Measurements from ENCODE around the gene PRIMPOL.
A peak's percentile ranks its signal among the peaks of the same experiment; 100 is the strongest.

The PRIMPOL gene

GRCh38 chr4:184689681-184690080, 40.1 kb downstream of the PRIMPOL start:
- Histone ChIP-seq H3K27me3 (ENCODE audit: insufficient read depth, low read length) (no peaks in the 10 kb centered on the region), H3K14ac (ENCODE audit: low read length) (no peak overlapping the region), H3K23ac (ENCODE audit: low read length) (no peak overlapping the region), H3K9me3 (ENCODE audit: insufficient read depth, low read depth, low read length) (no peaks in the 10 kb centered on the region), H4K8ac (ENCODE audit: low read depth, low read length) (no peak overlapping the region), H3K36me3 (ENCODE audit: control insufficient read depth in 1 of 2, insufficient read depth in 2 of 2, low read length in 2 of 2) (peaks cover 0 to 6% of the 10 kb centered on the region in 2 experiments), H3K18ac (ENCODE audit: low read length) (no peak overlapping the region), H3K4me2 (ENCODE audit: low read length) (no peak overlapping the region), H3K79me1 (ENCODE audit: low read length) (no peaks in the 10 kb centered on the region), H3K4ac (ENCODE audit: low read depth, low read length) (no peak overlapping the region), H3K9ac (ENCODE audit: low read length) (no peak overlapping the region), H2BK5ac (ENCODE audit: low read depth, low read length, poor library complexity) (no peak overlapping the region), H3K27ac (ENCODE audit: low read depth, low read length) (no peak overlapping the region), H4K91ac (ENCODE audit: low read depth, low read length) (no peak overlapping the region), H2AK5ac (ENCODE audit: low read length) (no peak overlapping the region), H2BK120ac (ENCODE audit: insufficient read depth, low read length, poor library complexity) (no peak overlapping the region), H3K79me2 (ENCODE audit: control insufficient read depth, insufficient read depth, low read length, poor library complexity) (no peaks in the 10 kb centered on the region), H4K12ac (ENCODE audit: low read depth, low read length) (no peak overlapping the region), H3K4me3 (ENCODE audit: low read depth, low read length) (no peak overlapping the region), H2BK12ac (ENCODE audit: low read length) (no peak overlapping the region), H2AFZ (ENCODE audit: insufficient read depth, low read length, poor library complexity) (no peak overlapping the region), H3K4me1 (ENCODE audit: control insufficient read depth in 1 of 2, insufficient read depth in 2 of 2, low read length in 2 of 2) (peaks cover 0 to 4% of the 10 kb centered on the region in 2 experiments)
- DNase-seq = peak in 1 of 2 donors; percentile 20
- no CpG with 5 or more reads among the region's 5 CpGs for WGBS (ENCODE audit: extremely low coverage, insufficient coverage, insufficient read length)

GRCh38 chr4:184693056-184693455, 43.5 kb downstream of the PRIMPOL start:
- Histone ChIP-seq H3K4me2 (ENCODE audit: low read length) (no peak overlapping the region), H2AK5ac (ENCODE audit: low read length) (no peak overlapping the region), H2AFZ (ENCODE audit: insufficient read depth, low read length, poor library complexity) (no peak overlapping the region), H3K23ac (ENCODE audit: low read length) (no peak overlapping the region), H3K79me2 (ENCODE audit: control insufficient read depth, insufficient read depth, low read length, poor library complexity) (no peaks in the 10 kb centered on the region), H3K18ac (ENCODE audit: low read length) (no peak overlapping the region), H4K8ac (ENCODE audit: low read depth, low read length) (no peak overlapping the region), H2BK5ac (ENCODE audit: low read depth, low read length, poor library complexity) (no peak overlapping the region), H3K9ac (ENCODE audit: low read length) (no peak overlapping the region), H4K91ac (ENCODE audit: low read depth, low read length) (no peak overlapping the region), H3K36me3 (ENCODE audit: control insufficient read depth in 1 of 2, insufficient read depth in 2 of 2, low read length in 2 of 2) (peaks cover 4 to 8% of the 10 kb centered on the region in 2 experiments), H3K14ac (ENCODE audit: low read length) (no peak overlapping the region), H3K4me3 (ENCODE audit: low read depth, low read length) (no peak overlapping the region), H3K27ac (ENCODE audit: low read depth, low read length) (no peak overlapping the region), H3K4ac (ENCODE audit: low read depth, low read length) (no peak overlapping the region), H2BK120ac (ENCODE audit: insufficient read depth, low read length, poor library complexity) (no peak overlapping the region), H3K79me1 (ENCODE audit: low read length) (no peaks in the 10 kb centered on the region), H2BK12ac (ENCODE audit: low read length) (no peak overlapping the region), H3K9me3 (ENCODE audit: insufficient read depth, low read depth, low read length) (no peaks in the 10 kb centered on the region), H4K12ac (ENCODE audit: low read depth, low read length) (no peak overlapping the region), H3K27me3 (ENCODE audit: insufficient read depth, low read length) (no peaks in the 10 kb centered on the region), H3K4me1 (ENCODE audit: control insufficient read depth in 1 of 2, insufficient read depth in 2 of 2, low read length in 2 of 2) (peaks cover 0 to 4% of the 10 kb centered on the region in 2 experiments)
- DNase-seq = no peak
- WGBS (ENCODE audit: extremely low coverage, insufficient coverage, insufficient read length) = no CpG with 5 or more reads among the region's 5 CpGs

DNA sequence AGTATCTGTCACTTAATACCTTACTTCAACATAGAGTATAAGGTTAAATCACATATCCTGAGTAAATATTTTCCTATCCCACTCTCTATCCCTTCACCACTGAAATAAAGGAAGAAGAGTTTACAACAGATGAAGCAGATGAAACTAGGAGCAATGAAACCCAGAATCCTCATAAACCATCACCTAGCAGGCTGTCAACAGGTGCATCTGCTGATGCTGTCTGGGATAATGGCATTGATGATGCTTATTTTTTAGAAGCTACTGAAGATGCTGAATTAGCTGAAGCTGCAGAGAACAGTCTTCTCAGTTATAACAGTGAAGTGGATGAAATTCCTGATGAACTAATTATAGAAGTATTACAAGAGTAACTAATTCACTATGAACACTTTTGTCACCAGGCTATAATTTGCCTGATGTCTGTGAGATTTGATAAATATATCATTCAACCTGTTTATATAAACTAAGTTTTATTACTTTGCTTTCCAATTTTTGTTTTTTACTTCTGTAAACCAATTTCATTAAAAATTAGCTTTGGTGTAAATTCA, 44.9 kb downstream of the PRIMPOL start:
- Histone ChIP-seq H4K91ac (ENCODE audit: low read depth, low read length) (no peak overlapping the region), H3K4ac (ENCODE audit: low read depth, low read length) (no peak overlapping the region), H2BK5ac (ENCODE audit: low read depth, low read length, poor library complexity) (no peak overlapping the region), H2BK12ac (ENCODE audit: low read length) (no peak overlapping the region), H2AK5ac (ENCODE audit: low read length) (no peak overlapping the region), H2AFZ (ENCODE audit: insufficient read depth, low read length, poor library complexity) (no peak overlapping the region), H3K4me2 (ENCODE audit: low read length) (no peak overlapping the region), H4K8ac (ENCODE audit: low read depth, low read length) (no peak overlapping the region), H3K9me3 (ENCODE audit: insufficient read depth, low read depth, low read length) (no peaks in the 10 kb centered on the region), H3K14ac (ENCODE audit: low read length) (no peak overlapping the region), H3K27me3 (ENCODE audit: insufficient read depth, low read length) (no peaks in the 10 kb centered on the region), H3K4me3 (ENCODE audit: low read depth, low read length) (no peak overlapping the region), H3K79me2 (ENCODE audit: control insufficient read depth, insufficient read depth, low read length, poor library complexity) (no peaks in the 10 kb centered on the region), H3K18ac (ENCODE audit: low read length) (no peak overlapping the region), H3K23ac (ENCODE audit: low read length) (no peak overlapping the region), H3K9ac (ENCODE audit: low read length) (no peak overlapping the region), H4K12ac (ENCODE audit: low read depth, low read length) (no peak overlapping the region), H3K79me1 (ENCODE audit: low read length) (no peaks in the 10 kb centered on the region), H3K27ac (ENCODE audit: low read depth, low read length) (no peak overlapping the region), H3K36me3 (ENCODE audit: control insufficient read depth in 1 of 2, insufficient read depth in 2 of 2, low read length in 2 of 2) (peaks cover 4 to 8% of the 10 kb centered on the region in 2 experiments), H3K4me1 (ENCODE audit: control insufficient read depth in 1 of 2, insufficient read depth in 2 of 2, low read length in 2 of 2) (no peaks in the 10 kb centered on the region), H2BK120ac (ENCODE audit: insufficient read depth, low read length, poor library complexity) (no peak overlapping the region)
- DNase-seq = no peak

DNA sequence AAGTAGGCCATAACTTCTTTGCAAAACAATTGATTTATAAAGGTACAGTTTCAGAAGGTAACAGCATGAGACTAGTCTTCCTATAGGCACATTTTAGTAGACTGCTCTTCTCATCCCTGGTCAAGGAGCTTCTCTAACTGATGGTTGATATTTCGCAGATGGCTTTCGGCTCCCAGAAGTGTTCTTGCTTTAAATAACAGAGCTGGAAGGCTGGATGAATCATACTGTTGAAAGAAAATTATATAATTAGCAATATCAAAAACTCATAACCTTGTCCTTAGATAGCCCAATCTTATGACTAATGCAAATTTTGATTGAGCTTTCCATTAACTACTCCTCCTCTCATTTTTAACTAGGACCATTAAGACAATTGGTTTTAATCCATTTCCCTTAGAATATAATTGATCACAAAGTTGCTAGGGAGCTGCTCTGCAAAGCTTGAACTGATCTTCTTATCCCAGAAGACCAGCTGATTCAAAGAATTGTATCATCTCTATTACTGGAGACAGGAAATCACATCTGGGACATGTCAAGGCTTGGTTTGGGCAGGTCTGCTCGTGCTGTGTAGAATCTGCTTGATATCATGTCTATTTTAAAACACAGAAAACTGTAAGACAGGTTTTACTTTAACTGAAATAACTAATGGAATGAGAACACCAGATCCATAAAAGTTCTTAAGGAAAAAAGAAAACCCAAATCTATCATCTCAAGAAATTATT, 45.8 kb downstream of the PRIMPOL start:
- no peak overlapping the region for H4K91ac ChIP-seq (ENCODE audit: low read depth, low read length)
- WGBS (ENCODE audit: extremely low coverage, insufficient coverage, insufficient read length) = no CpG with 5 or more reads among the region's 3 CpGs
- no peak for DNase-seq
- no peak overlapping the region for H3K18ac ChIP-seq (ENCODE audit: low read length)
- H4K8ac ChIP-seq (ENCODE audit: low read depth, low read length) = no peak overlapping the region
- H3K79me2 ChIP-seq (ENCODE audit: control insufficient read depth, insufficient read depth, low read length, poor library complexity) = no peaks in the 10 kb centered on the region
- H3K4me1 ChIP-seq (ENCODE audit: control insufficient read depth in 1 of 2, insufficient read depth in 2 of 2, low read length in 2 of 2) = peaks cover 0 to 2% of the 10 kb centered on the region in 2 experiments
- no peak overlapping the region for H2BK120ac ChIP-seq (ENCODE audit: insufficient read depth, low read length, poor library complexity)
- no peak overlapping the region for H2BK12ac ChIP-seq (ENCODE audit: low read length)
- H3K27me3 ChIP-seq (ENCODE audit: insufficient read depth, low read length) = no peaks in the 10 kb centered on the region
- H3K4me3 ChIP-seq (ENCODE audit: low read depth, low read length) = no peak overlapping the region
- H3K14ac ChIP-seq (ENCODE audit: low read length) = no peak overlapping the region
- H3K4ac ChIP-seq (ENCODE audit: low read depth, low read length) = no peak overlapping the region
- no peak overlapping the region for H3K27ac ChIP-seq (ENCODE audit: low read depth, low read length)
- no peaks in the 10 kb centered on the region for H3K9me3 ChIP-seq (ENCODE audit: insufficient read depth, low read depth, low read length)
- no peak overlapping the region for H2AK5ac ChIP-seq (ENCODE audit: low read length)
- no peak overlapping the region for H3K9ac ChIP-seq (ENCODE audit: low read length)
- no peaks in the 10 kb centered on the region for H3K79me1 ChIP-seq (ENCODE audit: low read length)
- peaks cover 4 to 11% of the 10 kb centered on the region in 2 experiments for H3K36me3 ChIP-seq (ENCODE audit: control insufficient read depth in 1 of 2, insufficient read depth in 2 of 2, low read length in 2 of 2)
- H2AFZ ChIP-seq (ENCODE audit: insufficient read depth, low read length, poor library complexity) = no peak overlapping the region
- H3K23ac ChIP-seq (ENCODE audit: low read length) = no peak overlapping the region
- H2BK5ac ChIP-seq (ENCODE audit: low read depth, low read length, poor library complexity) = no peak overlapping the region
- no peak overlapping the region for H4K12ac ChIP-seq (ENCODE audit: low read depth, low read length)
- H3K4me2 ChIP-seq (ENCODE audit: low read length) = no peak overlapping the region
